Measurements from ENCODE around the gene TRAPPC5. TPM values are rescaled to one million over a fixed set of nuclear protein-coding genes. Genes with fewer than 3 reads are reported as not detected.

TRAPPC5 gene
- total RNA-seq, 2 experiments from 2014 or later: 41.3 to 43.4 TPM

- H3K4me1 ChIP-seq (ENCODE audit: insufficient read depth, low read length): peaks cover 49% of the 10 kb centered on the region
- ATAC-seq (ENCODE audit: poor library complexity): no peak
- no peak overlapping the region for H3K27ac ChIP-seq (ENCODE audit: low read depth in 1 of 2, low read length in 2 of 2)
- peaks cover 0 to 7% of the 10 kb centered on the region in 2 experiments for H3K9me3 ChIP-seq (ENCODE audit: control insufficient read depth in 1 of 2, insufficient read depth in 1 of 2, low read length in 2 of 2)
- TF ChIP-seq, protein P1, sequence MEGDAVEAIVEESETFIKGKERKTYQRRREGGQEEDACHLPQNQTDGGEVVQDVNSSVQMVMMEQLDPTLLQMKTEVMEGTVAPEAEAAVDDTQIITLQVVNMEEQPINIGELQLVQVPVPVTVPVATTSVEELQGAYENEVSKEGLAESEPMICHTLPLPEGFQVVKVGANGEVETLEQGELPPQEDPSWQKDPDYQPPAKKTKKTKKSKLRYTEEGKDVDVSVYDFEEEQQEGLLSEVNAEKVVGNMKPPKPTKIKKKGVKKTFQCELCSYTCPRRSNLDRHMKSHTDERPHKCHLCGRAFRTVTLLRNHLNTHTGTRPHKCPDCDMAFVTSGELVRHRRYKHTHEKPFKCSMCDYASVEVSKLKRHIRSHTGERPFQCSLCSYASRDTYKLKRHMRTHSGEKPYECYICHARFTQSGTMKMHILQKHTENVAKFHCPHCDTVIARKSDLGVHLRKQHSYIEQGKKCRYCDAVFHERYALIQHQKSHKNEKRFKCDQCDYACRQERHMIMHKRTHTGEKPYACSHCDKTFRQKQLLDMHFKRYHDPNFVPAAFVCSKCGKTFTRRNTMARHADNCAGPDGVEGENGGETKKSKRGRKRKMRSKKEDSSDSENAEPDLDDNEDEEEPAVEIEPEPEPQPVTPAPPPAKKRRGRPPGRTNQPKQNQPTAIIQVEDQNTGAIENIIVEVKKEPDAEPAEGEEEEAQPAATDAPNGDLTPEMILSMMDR (IDR thresholded peaks at IDR 0.05): no peak
- no peaks in the 10 kb centered on the region for H3K9me3 Mint-ChIP-seq
- H3K36me3 Mint-ChIP-seq (ENCODE audit: low read depth): no peaks in the 10 kb centered on the region
- no peak overlapping the region for H3K4me3 ChIP-seq (ENCODE audit: low read length)
- H3K36me3 ChIP-seq (ENCODE audit: insufficient read depth, low read length): no peaks in the 10 kb centered on the region
- H3K27me3 Mint-ChIP-seq: peaks cover 72% of the 10 kb centered on the region
- peaks cover 23 to 26% of the 10 kb centered on the region in 2 experiments for H3K27me3 ChIP-seq (ENCODE audit: control insufficient read depth in 1 of 2, insufficient read depth in 2 of 2, low read length in 2 of 2)
- CTCF ChIA-PET: interaction anchor here (1.5 kb wide), 1 partner anchor 106 kb away, joined by 6 read pairs; no protein-coding TSS in a partner anchor
- intact Hi-C loops (cut with DNase I, micrococcal nuclease): no loop called here
- no peak overlapping the region for H3K27ac Mint-ChIP-seq
- POLR2A ChIA-PET: no interaction called here
- H3K4me1 Mint-ChIP-seq (ENCODE audit: low read depth): peaks cover 46% of the 10 kb centered on the region
- H3K4me3 Mint-ChIP-seq: no peak overlapping the region
- DNase-seq: peak in 5 of 14 experiments; percentile 18 to 76 (median 46)
Observed at GRCh38 chr19:7674010-7675005, 6.3 kb upstream of the TRAPPC5 start.

- intact Hi-C loops (cut with DNase I, micrococcal nuclease): no loop called here
- H3K4me1 Mint-ChIP-seq (ENCODE audit: low read depth): peaks cover 48% of the 10 kb centered on the region
Observed at GRCh38 chr19:7676376-7676775, 4.3 kb upstream of the TRAPPC5 start.

DNA sequence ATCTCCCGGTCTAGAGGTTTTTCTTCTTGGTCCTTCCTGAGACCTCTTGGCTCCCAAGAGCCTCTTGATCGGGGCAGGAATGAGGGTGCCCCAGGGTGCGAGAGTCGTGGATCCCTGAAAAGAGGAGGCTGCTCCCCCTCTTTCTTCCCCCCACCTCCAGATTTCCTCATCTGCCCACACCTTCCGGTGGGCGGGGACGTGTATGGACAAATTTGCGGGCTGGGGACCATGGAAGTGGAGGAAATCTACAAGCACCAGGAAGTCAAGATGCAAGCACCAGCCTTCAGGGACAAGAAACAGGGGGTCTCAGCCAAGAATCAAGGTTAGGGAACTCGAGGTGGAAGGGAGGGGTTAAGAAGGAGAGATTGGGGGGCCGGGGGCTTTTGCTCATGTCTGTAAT, 3.8 kb upstream of the TRAPPC5 start, which contains the start of gene MCEMP1:
MCEMP1 (plus strand) TSS at position 237 of the 400 bp plus-strand sequence; CDS start at position 268, 31 bp downstream.
- intact Hi-C loops (cut with DNase I, micrococcal nuclease): no loop called here
- DNase-seq (no peak), ATAC-seq (ENCODE audit: poor library complexity) (no peak)
- Mint-ChIP-seq H3K4me3 (peak within 1 kb of the TSS; percentile 16), H3K4me1 (ENCODE audit: low read depth) (peaks cover 52% of the 10 kb centered on the region), H3K27ac (no peak within 1 kb of the TSS), H3K36me3 (ENCODE audit: low read depth) (peaks cover 9% of the 10 kb centered on the region), H3K9me3 (no peaks in the 10 kb centered on the region), H3K27me3 (peaks cover 57% of the 10 kb centered on the region)
- POLR2A ChIA-PET: no interaction called here
- no peak within 1 kb of the TSS for H3K27ac ChIP-seq (ENCODE audit: low read depth in 1 of 2, low read length in 2 of 2)
- H3K4me1 ChIP-seq (ENCODE audit: insufficient read depth, low read length): peaks cover 54% of the 10 kb centered on the region
- peaks cover 16 to 17% of the 10 kb centered on the region in 2 experiments for H3K27me3 ChIP-seq (ENCODE audit: control insufficient read depth in 1 of 2, insufficient read depth in 2 of 2, low read length in 2 of 2)
- no peaks in the 10 kb centered on the region for H3K36me3 ChIP-seq (ENCODE audit: insufficient read depth, low read length)
- no peaks in the 10 kb centered on the region for H3K9me3 ChIP-seq (ENCODE audit: control insufficient read depth in 1 of 2, insufficient read depth in 1 of 2, low read length in 2 of 2)
- TF ChIP-seq, protein P1 (IDR thresholded peaks at IDR 0.05): no peak
- H3K4me3 ChIP-seq (ENCODE audit: low read length): no peak within 1 kb of the TSS
- CTCF ChIA-PET: no interaction called here

More at GRCh38 chr19:7676376-7676775, 4.3 kb upstream of the TRAPPC5 start:
- H3K36me3 ChIP-seq (ENCODE audit: insufficient read depth, low read length): no peaks in the 10 kb centered on the region
- Mint-ChIP-seq H3K36me3 (ENCODE audit: low read depth) (peaks cover 4% of the 10 kb centered on the region), H3K4me3 (no peak overlapping the region), H3K27me3 (peaks cover 61% of the 10 kb centered on the region), H3K9me3 (no peaks in the 10 kb centered on the region), H3K27ac (no peak overlapping the region)
- H3K4me1 ChIP-seq (ENCODE audit: insufficient read depth, low read length): peaks cover 50% of the 10 kb centered on the region
- DNase-seq: no peak
- no peak overlapping the region for H3K27ac ChIP-seq (ENCODE audit: low read depth in 1 of 2, low read length in 2 of 2)
- ATAC-seq (ENCODE audit: poor library complexity): no peak
- no peak overlapping the region for H3K4me3 ChIP-seq (ENCODE audit: low read length)
- TF ChIP-seq, protein P1 (IDR thresholded peaks at IDR 0.05): no peak
- peaks cover 16 to 19% of the 10 kb centered on the region in 2 experiments for H3K27me3 ChIP-seq (ENCODE audit: control insufficient read depth in 1 of 2, insufficient read depth in 2 of 2, low read length in 2 of 2)
- H3K9me3 ChIP-seq (ENCODE audit: control insufficient read depth in 1 of 2, insufficient read depth in 1 of 2, low read length in 2 of 2): no peaks in the 10 kb centered on the region
- ChIA-PET POLR2A (no interaction called here), CTCF (no interaction called here)
